ENCODE results near the gene GZMH.
"Not testable (repeated sequence)": the region's sequence is repeated elsewhere in the genome, so short reads cannot be mapped to it uniquely, and the experiment has no call there.

The GZMH gene

DNA sequence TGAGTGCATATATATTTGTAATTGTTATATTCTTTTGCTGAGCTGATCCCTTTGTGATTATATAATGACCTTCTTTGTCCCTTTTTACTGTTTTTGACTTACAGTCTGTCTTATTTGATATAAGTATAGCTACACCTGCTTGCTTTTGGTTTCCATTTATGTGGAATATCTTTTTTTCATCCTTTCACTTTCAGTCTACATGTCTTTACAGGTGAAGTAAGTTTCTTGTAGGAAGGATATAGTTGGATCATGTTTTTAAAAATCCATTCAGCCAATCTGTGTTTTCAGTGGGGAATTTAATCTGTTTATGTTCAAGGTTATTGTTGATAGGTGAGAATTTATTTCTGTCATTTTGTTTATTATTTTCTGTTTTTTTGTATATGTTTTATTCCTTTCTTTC is 12.1 kb downstream of the GZMH start:
- TF ChIP-seq POLR2A (IDR thresholded peaks at IDR 0.05; ENCODE audit: low read depth, low read length) (no peak), PAX5 (IDR thresholded peaks at IDR 0.05; ENCODE audit: insufficient read depth, low read length, severe bottlenecking) (no peak), SPI1 (IDR thresholded peaks at IDR 0.05; ENCODE audit: low read depth, low read length) (no peak), POU2F2 (IDR thresholded peaks at IDR 0.05; ENCODE audit: low read depth, low read length) (no peak), POLR2AphosphoS5 (IDR thresholded peaks at IDR 0.05; ENCODE audit: low read depth, low read length) (no peak), TAF1 (IDR thresholded peaks at IDR 0.05; ENCODE audit: low read depth, low read length) (no peak)
- DNase-seq (ENCODE audit: insufficient read length, low spot score) (no peak), FAIRE-seq (no peak)

GRCh38 chr14:24595073-24595808 is 14.2 kb downstream of the GZMH start:
- no peak for FAIRE-seq
- DNase-seq (ENCODE audit: insufficient read length, low spot score) = no peak
- TF ChIP-seq POLR2AphosphoS5 (IDR thresholded peaks at IDR 0.05; ENCODE audit: low read depth, low read length) (no peak), SPI1 (IDR thresholded peaks at IDR 0.05; ENCODE audit: low read depth, low read length) (no peak), TAF1 (IDR thresholded peaks at IDR 0.05; ENCODE audit: low read depth, low read length) (no peak), POLR2A (IDR thresholded peaks at IDR 0.05; ENCODE audit: low read depth, low read length) (no peak), PAX5 (IDR thresholded peaks at IDR 0.05; ENCODE audit: insufficient read depth, low read length, severe bottlenecking) (no peak), POU2F2 (IDR thresholded peaks at IDR 0.05; ENCODE audit: low read depth, low read length) (no peak)

DNA sequence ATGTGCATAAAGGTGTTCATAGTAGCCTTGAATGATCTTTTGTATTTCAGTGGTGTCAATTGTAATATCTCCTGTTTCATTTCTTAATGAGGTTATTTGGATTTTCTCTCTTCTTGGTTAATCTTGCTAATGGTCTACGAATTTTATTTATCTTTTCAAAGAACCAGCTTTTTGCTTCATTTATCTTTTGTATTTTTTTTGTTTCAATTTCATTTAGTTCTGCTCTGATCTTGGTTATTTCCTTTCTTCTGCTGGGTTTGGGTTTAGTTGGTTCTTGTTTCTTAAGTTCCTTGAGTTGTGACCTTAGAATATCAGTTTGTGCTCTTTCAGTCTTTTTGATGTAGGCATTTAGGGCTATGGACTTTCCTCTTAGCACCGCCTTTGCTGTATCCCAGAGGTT is 18.5 kb downstream of the GZMH start:
- FAIRE-seq; DNase-seq (ENCODE audit: insufficient read length, low spot score): not testable (repeated sequence)

DNA sequence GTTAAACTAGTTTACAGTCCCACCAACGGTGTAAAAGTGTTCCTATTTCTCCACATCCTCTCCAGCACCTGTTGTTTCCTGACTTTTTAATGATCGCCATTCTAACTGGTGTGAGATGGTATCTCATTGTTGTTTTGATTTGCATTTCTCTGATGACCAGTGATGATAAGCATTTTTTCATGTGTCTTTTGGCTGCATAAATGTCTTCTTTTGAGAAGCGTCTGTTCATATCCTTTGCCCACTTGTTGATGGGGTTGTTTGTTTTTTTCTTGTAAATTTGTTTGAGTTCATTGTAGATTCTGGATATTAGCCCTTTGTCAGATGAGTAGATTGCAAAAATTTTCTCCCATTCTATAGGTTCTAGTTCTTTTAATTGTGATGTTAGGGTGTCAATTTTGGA is 25.1 kb downstream of the GZMH start:
- not testable (repeated sequence) for DNase-seq (ENCODE audit: insufficient read length, low spot score)

DNA sequence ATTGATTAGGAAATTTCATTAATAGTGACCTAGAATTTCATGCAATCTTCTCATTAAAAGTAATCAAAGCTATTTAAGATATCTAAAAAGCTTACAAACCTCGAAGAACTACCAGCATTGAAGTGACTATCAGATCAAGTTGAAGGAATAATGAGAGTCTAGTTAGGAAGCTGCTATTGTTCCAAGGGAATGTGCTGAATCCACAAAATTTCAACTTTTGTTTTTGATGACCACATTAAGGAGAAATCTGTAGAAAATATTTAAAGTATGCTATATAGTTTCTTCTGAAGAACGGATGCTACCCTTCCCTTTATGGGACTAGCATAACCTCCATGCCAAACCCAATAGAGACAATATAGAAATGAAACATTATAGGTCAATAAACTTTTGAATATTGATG is 30.9 kb downstream of the GZMH start:
- DNase-seq (ENCODE audit: insufficient read length, low spot score) = no peak
- no peak for FAIRE-seq
- TF ChIP-seq SPI1 (IDR thresholded peaks at IDR 0.05; ENCODE audit: low read depth, low read length) = no peak
- no peak for TF ChIP-seq POLR2AphosphoS5 (IDR thresholded peaks at IDR 0.05; ENCODE audit: low read depth, low read length)
- no peak for TF ChIP-seq TAF1 (IDR thresholded peaks at IDR 0.05; ENCODE audit: low read depth, low read length)
- no peak for TF ChIP-seq PAX5 (IDR thresholded peaks at IDR 0.05; ENCODE audit: insufficient read depth, low read length, severe bottlenecking)
- no peak for TF ChIP-seq POU2F2 (IDR thresholded peaks at IDR 0.05; ENCODE audit: low read depth, low read length)
- no peak for TF ChIP-seq POLR2A (IDR thresholded peaks at IDR 0.05; ENCODE audit: low read depth, low read length)

More for the DNA sequence above, 25.1 kb downstream of the GZMH start:
- FAIRE-seq = not testable (repeated sequence)

- no peak for TF ChIP-seq POLR2A (IDR thresholded peaks at IDR 0.05; ENCODE audit: low read depth, low read length)
- TF ChIP-seq PAX5 (IDR thresholded peaks at IDR 0.05; ENCODE audit: insufficient read depth, low read length, severe bottlenecking) = no peak
- no peak for TF ChIP-seq POLR2AphosphoS5 (IDR thresholded peaks at IDR 0.05; ENCODE audit: low read depth, low read length)
- no peak for TF ChIP-seq TAF1 (IDR thresholded peaks at IDR 0.05; ENCODE audit: low read depth, low read length)
- TF ChIP-seq SPI1 (IDR thresholded peaks at IDR 0.05; ENCODE audit: low read depth, low read length) = no peak
- TF ChIP-seq POU2F2 (IDR thresholded peaks at IDR 0.05; ENCODE audit: low read depth, low read length) = no peak
- FAIRE-seq (no peak), DNase-seq (ENCODE audit: insufficient read length, low spot score) (no peak)
These were observed 32.7 kb downstream of the GZMH start for GRCh38 chr14:24576771-24577170.

GRCh38 chr14:24576182-24576581 is 33.3 kb downstream of the GZMH start, which contains the start of gene CTSG:
Gene CTSG (minus strand): TSS chr14:24576250. CDS start chr14:24576223, 27 bp downstream.
- TF ChIP-seq POLR2AphosphoS5 (IDR thresholded peaks at IDR 0.05; ENCODE audit: low read depth, low read length) = no peak
- TF ChIP-seq POLR2A (IDR thresholded peaks at IDR 0.05; ENCODE audit: low read depth, low read length) = no peak
- TF ChIP-seq TAF1 (IDR thresholded peaks at IDR 0.05; ENCODE audit: low read depth, low read length) = no peak
- no peak for TF ChIP-seq POU2F2 (IDR thresholded peaks at IDR 0.05; ENCODE audit: low read depth, low read length)
- TF ChIP-seq SPI1 (IDR thresholded peaks at IDR 0.05; ENCODE audit: low read depth, low read length) = no peak
- TF ChIP-seq PAX5 (IDR thresholded peaks at IDR 0.05; ENCODE audit: insufficient read depth, low read length, severe bottlenecking) = no peak
- DNase-seq (ENCODE audit: insufficient read length, low spot score) = no peak
- FAIRE-seq = no peak

GRCh38 chr14:24574206-24574774 is 35.2 kb downstream of the GZMH start:
- DNase-seq (ENCODE audit: insufficient read length, low spot score) (no peak), FAIRE-seq (no peak)
- TF ChIP-seq POLR2AphosphoS5 (IDR thresholded peaks at IDR 0.05; ENCODE audit: low read depth, low read length) (no peak), PAX5 (IDR thresholded peaks at IDR 0.05; ENCODE audit: insufficient read depth, low read length, severe bottlenecking) (no peak), POLR2A (IDR thresholded peaks at IDR 0.05; ENCODE audit: low read depth, low read length) (no peak), TAF1 (IDR thresholded peaks at IDR 0.05; ENCODE audit: low read depth, low read length) (no peak), SPI1 (IDR thresholded peaks at IDR 0.05; ENCODE audit: low read depth, low read length) (no peak), POU2F2 (IDR thresholded peaks at IDR 0.05; ENCODE audit: low read depth, low read length) (no peak)

GRCh38 chr14:24566318-24566717 is 43.2 kb downstream of the GZMH start:
- no peak for FAIRE-seq
- TF ChIP-seq PAX5 (IDR thresholded peaks at IDR 0.05; ENCODE audit: insufficient read depth, low read length, severe bottlenecking) (no peak), POLR2A (IDR thresholded peaks at IDR 0.05; ENCODE audit: low read depth, low read length) (no peak), POLR2AphosphoS5 (IDR thresholded peaks at IDR 0.05; ENCODE audit: low read depth, low read length) (no peak), SPI1 (IDR thresholded peaks at IDR 0.05; ENCODE audit: low read depth, low read length) (no peak), TAF1 (IDR thresholded peaks at IDR 0.05; ENCODE audit: low read depth, low read length) (no peak), POU2F2 (IDR thresholded peaks at IDR 0.05; ENCODE audit: low read depth, low read length) (no peak)
- DNase-seq (ENCODE audit: insufficient read length, low spot score) = no peak

GRCh38 chr14:24565766-24566165 is 43.7 kb downstream of the GZMH start:
- no peak for DNase-seq (ENCODE audit: insufficient read length, low spot score)
- TF ChIP-seq TAF1 (IDR thresholded peaks at IDR 0.05; ENCODE audit: low read depth, low read length) (no peak), POU2F2 (IDR thresholded peaks at IDR 0.05; ENCODE audit: low read depth, low read length) (no peak), POLR2A (IDR thresholded peaks at IDR 0.05; ENCODE audit: low read depth, low read length) (no peak), POLR2AphosphoS5 (IDR thresholded peaks at IDR 0.05; ENCODE audit: low read depth, low read length) (no peak), SPI1 (IDR thresholded peaks at IDR 0.05; ENCODE audit: low read depth, low read length) (no peak), PAX5 (IDR thresholded peaks at IDR 0.05; ENCODE audit: insufficient read depth, low read length, severe bottlenecking) (no peak)
- no peak for FAIRE-seq
